HEK293T (cell line): Measurements from ENCODE around the gene GALM.

Source experiments
- FOXA1 ChIP-seq: fragments of 450-650 bp; IDR thresholded peaks from 2 replicates; pipeline ENCODE4 v1.6.1; 2016; ENCODE audit warnings: mild to moderate bottlenecking
- TARDBP ChIP-seq: fragments of 450-650 bp; IDR thresholded peaks from 2 replicates; pipeline ENCODE4 v1.6.1; 2016

- no peak for TF ChIP-seq FOXA1
- no peak for TF ChIP-seq TARDBP
Measured at GRCh38 chr2:38745267-38745666, 79.4 kb downstream of the GALM start.
